NCI-H1417 treated with DMSO at 0.1 percent for 48 hours (cell line): ENCODE results near the gene CFAP58.

Experiments
- DNase-seq: peaks from one replicate; lab custom pipeline; 2025; lab: John Stamatoyannopoulos, UW

Gene CFAP58, protein sequence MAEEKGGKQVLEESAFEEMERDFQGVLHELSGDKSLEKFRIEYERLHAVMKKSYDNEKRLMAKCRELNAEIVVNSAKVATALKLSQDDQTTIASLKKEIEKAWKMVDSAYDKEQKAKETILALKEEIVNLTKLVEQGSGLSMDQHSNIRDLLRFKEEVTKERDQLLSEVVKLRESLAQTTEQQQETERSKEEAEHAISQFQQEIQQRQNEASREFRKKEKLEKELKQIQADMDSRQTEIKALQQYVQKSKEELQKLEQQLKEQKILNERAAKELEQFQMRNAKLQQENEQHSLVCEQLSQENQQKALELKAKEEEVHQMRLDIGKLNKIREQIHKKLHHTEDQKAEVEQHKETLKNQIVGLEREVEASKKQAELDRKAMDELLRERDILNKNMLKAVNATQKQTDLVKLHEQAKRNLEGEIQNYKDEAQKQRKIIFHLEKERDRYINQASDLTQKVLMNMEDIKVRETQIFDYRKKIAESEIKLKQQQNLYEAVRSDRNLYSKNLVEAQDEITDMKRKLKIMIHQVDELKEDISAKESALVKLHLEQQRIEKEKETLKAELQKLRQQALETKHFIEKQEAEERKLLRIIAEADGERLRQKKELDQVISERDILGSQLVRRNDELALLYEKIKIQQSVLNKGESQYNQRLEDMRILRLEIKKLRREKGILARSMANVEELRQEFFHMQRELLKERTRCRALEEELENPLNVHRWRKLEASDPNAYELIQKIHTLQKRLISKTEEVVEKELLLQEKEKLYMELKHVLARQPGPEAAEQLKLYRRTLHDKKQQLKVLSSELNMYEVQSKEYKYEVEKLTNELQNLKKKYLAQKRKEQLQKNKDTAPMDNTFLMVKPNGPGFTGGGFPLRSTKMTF

DNA sequence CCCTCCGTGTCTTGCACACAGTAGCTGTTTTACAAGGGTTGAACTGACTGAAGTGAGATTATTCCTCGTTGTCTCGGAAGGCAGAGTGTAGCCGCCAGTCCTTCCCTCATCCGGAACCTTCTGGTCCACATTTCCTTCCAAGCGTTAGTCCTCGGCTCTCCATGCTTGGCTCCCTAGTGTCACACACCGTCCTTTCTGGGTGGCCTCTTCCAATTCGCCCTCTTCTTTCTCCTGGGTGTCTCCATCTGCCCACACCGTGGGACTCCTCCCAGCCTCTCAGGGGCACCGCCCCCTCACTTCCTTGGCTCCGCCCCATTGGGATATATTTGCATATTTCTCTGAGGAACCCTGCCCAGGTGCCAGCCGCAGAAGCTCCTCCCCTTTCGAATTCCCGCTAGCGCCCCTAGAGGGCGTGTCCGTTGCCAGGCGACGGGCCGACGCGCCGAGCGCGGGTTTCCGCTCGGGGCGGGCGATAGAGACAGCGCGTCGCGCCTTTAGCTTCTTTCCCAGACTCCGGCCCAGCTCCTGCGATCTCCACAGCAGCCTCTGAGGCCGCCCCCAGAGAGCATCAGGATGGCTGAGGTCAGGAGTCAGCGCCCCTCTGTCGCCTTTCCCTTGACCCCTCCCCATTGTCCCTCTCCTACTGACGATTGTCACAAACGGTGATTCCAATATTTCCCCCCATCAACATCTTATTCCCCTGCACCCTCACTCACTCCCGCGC, at the start of gene CFAP58:
CFAP58 (plus strand) TSS at position 509 of the 724 bp plus-strand sequence; CDS start at position 574, 65 bp downstream.
- peak; percentile 58 for DNase-seq

DNA sequence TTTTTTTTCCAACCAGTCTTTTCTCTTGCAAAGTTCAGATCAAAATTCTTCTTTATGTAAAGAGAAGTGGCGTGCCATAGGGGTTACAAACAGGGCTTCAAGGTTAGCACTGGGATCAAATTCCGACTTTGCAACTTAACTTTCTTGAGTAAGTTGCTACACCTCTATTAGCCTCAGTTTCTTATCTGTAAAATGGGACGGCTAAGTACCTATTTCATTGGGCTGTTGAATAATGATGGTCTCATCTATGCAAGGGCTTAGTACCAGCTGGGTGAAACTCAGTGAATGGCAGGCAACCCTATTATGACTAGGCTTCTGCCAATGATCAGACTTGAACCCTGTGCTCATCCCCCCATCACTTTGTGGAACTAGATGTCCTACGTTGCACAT, 49.3 kb upstream of the CFAP58 start:
- no peak for DNase-seq

DNA sequence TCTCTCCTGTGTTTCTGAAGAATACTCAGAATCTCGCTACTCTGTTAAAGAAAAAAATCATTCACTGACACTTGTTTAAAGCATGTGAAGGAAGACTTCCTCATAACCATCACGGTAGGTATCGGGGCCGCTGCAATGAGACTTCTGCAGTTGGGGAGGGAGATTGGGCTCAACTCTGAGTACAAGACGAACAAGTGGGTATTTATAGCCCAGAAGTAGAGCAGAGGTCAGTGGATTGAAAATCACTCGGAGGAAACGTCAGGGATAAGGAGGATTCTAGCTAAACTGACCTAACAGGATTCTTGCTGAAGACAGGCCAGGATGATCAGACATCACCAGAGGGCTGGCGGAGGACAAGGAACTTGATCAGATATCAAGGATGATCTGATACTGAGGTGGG, 48.7 kb upstream of the CFAP58 start:
- DNase-seq: no peak

DNA sequence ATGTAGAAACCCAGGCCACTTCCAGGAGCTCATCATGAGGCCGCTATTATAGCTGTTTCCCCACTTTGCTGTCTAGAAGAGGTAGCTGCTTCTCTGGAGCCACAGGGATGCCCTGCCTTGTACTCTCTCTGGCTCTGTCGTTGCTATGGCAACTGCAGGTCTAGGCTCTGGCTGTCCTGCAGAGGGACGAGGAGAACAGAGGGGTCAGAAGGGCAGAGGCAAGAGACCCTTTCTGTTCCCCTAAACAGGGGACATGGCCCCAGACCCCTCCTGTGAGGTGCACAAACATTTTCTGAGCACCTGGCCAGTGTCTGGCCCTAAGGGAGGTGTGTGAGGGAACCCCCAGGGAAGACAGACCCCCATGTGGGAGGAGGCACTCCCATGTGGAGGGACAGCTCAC, 46.7 kb upstream of the CFAP58 start:
- no peak for DNase-seq

DNA sequence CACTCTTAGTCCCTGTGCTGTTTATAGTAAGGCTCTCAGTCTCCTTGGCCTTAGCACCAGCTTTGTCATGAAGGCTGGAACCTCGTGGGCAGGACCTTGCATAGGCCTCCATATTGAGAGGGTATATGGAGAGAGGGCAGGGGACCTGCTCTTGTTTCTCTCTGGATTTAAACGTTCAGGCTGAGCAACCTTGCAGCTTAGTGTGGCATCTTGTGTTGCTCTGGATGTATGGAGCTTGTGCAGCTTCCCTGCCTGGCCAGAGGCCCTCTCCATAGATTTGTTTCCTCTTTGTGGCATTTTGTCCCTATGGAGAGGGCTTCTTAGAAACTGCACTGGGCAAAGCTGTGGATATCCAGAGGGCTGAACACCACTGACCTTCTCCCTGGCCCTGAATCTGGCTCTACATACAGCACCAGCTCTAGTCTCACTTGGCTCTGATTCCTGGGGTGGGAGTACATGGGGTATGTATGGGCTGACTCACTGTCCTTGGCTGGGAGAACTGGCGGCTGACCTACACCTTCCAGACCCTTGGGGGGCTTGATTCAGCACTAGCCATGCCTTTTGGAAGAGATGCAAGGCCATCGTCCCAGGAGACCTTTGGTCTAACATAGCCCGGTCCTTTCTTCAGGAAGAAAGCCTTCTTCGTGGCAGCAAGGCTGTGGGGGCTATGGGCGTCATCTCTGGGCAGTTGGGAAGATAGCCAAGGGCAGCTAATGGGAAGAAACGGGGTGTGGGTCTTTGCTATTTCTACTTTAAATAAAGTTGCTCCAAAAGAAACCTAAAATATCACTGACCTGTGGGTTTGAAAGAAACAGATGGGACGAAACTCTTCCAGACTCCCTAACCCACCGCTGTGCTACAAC, 45.8 kb upstream of the CFAP58 start:
- no peak for DNase-seq

DNA sequence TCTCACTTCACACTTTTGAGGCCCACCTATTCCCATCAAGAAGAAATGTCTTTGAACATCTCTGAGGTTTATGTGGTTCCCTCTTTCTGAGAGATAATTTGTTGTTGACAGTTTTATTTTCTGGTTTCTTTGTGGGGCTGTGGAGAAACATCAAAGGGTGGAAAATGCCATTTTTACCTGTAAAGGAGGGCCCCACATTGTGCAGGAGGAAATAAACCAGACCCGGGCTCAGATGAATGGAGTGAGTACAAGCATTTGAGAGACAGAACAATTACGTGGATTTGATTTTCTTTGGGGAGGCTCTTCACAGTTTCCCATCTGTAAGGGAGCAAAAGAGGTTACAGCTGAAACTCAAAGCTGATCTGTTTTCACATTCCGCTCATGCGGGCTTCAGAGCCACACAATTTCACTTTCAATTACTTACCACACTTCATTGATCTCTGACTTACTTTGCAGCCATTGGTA, 45.2 kb upstream of the CFAP58 start:
- no peak for DNase-seq

DNA sequence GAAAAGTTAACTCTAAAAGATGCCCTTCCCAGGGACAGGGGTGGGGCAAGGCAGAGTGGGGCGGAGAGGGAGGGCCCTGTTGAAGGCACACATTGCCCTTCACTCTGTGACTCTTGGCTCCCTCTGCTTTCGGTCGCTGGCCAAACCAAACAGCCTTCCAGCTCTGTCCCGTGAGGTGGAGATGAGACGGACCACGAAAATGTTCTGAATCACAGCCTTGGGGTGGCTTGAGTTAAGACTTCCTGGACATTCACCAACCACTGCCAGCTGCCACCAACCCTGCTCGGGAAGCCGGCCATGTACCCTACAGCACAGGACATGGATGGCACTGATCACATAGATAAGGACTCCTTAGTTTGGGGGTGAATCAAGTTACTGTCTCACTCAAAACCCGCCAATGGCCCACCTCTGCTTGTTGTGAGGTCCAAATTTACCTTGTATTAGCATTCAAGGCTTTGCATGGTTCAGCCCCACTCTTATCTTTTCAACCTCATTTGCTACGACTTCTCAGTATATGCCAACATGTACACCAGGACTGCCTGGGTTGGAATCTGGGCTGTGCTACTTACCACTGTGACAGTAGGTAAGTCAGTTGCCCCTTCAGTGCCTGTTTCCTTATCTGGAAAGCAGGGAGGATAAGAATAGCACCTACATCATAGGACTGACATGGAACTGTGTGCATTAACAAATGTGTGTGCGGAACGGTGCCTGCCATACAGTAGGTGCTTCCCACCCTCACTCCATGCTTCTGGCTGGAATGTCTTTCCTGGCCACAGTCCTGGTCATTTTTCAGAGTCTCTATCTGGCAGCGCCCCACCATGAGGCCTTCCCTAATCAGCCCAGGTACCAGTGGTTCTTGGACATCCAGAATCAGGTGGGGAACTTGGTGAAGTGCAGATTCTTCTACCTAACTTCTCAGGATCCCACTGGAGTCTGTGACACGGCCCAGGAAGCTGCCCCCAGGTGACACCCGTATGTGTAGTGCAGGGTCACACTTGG, 43.4 kb upstream of the CFAP58 start:
- no peak for DNase-seq

DNA sequence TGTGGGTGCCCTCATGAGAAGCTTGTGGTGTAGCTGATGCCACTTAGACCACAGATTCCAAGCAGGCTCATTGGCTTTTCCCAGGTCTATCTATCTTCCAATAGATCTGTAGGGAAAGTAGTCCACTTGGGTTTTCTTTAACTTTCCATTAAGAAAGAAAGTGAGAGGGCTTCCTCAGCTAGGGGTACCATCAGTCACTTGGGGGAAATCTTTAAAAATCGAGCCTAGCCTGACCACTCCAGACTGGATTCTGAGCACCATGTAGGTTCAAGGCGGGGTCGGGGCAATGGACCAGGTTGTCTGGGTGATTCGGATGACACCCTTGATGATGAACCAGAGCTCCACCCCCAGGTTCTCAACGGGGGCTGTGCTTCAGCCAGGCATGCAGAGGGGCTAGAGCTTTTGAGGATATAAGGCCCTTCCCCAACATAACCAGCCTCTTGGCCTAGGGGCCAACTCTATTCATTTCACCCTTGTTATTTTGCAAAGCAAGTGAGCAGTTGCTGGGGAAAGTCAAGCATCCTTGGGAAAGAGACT, 42.4 kb upstream of the CFAP58 start:
- DNase-seq: no peak

DNA sequence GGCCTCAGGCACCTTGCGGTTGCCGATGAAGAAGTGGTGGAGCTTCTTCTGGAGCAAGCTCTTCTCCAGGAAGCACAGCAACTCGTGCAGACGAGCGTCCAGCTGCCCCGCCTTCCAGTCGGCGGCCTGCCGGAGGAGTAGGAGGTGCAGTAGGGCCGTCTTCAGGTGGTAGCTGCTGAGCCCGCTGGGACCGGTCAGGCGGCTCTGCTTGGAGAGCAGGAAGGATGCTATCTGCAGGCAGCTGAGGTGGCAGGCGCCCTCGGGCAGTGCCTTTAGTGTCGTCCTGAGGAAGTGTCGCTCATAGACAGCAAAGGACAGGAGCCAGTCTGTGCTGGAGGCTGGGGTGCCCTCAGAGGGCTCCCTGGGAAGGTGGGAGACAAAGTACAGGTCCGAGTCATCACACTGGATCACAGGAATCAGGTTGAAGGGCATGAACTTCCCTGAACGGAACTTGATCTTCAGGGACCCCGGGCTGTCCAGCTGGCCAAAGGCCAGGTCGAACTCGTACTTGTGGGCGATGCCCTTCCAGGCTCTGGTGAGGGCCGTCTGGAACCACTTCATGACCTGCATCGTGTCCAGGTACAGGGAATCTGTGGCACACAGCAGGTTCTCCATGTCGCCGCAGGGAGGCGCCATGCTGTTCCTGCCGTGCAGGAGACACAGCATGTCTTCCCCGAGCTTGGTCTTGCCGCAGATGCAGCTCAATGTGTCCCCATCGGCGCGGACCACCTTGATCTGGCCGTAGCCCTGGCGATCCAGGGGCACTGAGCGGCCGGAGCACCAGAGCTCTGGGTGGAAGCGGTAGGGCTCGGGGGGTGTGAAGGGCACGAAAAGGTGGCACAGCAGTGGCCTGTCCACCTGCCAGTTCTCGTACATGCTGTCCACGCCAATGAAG, 38.8 kb upstream of the CFAP58 start:
- DNase-seq: no peak

DNA sequence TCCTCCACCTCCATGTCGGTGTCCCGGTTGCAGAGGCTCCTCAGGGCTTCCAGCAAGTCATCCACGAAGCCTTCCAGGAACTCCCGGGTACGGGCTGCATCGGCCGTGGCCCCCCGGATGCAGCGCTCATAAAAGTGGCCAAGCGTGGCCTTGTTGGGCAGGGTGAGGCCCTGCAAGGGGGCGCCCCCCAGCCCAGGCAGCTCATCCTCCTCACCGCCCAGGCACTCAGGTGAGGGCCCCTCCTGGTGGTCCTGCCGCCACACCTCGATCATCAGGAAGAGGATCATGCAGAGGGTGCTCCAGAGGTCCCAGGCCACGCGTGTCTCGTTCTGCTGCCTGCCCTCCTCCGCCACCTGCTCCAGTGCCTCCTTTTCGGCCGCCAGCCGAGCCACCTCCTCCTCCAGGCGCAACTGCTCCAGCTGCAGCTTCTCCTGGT, 38.1 kb upstream of the CFAP58 start:
- no peak for DNase-seq

DNA sequence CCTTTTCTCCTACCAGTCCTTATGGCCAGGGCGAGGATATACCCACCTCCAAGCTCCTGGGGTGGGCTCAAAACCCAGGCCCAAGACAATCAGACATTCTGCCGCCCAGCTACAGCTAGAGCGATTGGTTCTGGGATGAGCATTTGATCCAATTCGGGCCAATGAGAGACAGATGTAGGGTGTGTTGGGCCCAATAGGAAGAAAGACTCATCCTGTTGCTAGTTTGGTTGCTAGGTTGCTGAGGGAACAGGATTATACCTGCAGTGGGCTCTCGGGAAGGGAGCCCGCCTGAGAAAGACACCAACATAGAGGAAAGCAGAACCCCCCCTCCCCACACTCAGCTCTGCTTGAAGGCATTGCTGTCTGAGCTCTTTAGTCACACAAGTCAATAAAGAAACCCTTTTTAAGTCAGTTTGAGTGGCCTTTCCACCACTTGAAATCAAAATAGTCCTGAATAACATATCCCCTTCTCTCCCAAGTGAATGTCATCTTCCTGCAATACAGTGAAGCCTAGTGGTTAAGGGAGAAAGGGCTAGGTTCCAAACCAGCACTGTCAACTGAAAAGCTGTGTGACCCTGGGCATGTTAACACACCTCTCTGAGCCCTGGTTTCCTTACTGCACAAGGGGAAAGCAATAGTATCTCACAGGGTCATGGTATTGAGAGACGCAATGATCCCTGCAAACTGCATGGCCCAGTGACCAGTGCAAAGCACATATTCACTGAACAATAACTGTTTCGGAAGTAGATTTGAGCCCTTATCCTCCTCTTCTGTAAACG, 37.1 kb upstream of the CFAP58 start:
- DNase-seq: no peak

DNA sequence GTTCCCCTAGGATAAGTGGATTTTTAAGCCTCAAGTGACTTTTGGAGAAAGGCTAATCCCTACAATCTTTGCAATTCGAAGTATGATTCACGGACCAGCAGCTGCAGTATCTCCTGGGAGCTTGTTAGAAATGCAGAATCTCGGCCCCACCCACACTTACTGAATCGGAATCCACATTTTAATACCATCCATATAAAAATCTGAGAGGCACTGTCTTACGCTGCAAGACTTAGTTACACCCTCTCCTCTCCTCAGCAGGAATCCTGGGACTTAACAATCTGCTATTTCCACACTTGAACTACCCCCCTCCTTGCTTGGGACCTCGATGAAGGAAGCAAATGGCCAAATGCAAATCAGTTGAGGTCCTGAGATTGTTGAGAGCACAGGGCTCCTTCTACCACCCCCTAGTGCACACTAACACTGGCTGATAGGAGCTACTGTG, 36.3 kb upstream of the CFAP58 start:
- no peak for DNase-seq

DNA sequence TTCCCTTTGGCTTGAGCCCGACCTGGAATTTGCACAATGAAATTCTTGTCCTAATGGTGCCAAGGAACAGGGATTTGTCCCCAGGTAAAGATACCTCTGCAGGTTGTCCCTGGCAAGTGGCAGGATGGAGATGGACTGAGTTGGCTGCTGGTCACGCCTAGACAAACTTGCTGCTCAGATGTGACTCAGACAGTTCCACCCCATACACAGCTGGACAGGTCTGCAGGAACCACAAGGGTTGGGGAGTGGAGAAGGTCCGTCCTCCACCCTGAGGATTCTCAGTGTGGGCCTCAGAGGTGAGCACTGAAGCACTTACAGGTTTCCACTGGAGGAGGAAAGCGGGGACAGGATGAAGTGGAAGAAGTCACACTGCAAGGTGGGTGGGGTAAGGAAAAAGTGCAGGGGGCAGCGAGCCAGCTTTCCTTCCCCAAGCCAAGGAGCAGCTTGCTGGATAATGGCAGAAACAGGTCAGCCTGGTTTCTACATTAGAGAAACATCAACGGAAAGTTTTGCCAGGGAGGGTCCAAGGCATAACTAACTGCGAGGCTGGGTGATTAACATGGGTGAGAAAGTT, 35.8 kb upstream of the CFAP58 start:
- no peak for DNase-seq

DNA sequence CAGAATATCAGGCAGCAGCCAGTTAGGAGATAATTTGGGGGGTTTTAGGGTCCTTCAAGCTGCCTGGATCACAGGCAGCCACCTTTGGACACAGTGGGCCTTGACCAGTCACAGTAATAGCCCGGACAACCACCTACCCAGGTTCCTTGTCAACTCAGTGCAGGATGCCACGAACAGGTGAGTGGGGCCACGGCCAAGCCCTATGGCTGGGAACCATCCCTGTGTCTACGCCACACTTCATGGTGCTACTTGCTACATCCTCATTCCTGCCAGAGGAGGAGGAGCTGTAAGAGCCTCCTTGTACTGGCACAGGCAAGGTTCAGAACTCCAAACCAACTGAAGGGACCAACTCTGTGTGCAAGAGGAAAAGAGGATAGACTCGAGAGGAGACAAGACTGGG, 35.3 kb upstream of the CFAP58 start:
- no peak for DNase-seq

DNA sequence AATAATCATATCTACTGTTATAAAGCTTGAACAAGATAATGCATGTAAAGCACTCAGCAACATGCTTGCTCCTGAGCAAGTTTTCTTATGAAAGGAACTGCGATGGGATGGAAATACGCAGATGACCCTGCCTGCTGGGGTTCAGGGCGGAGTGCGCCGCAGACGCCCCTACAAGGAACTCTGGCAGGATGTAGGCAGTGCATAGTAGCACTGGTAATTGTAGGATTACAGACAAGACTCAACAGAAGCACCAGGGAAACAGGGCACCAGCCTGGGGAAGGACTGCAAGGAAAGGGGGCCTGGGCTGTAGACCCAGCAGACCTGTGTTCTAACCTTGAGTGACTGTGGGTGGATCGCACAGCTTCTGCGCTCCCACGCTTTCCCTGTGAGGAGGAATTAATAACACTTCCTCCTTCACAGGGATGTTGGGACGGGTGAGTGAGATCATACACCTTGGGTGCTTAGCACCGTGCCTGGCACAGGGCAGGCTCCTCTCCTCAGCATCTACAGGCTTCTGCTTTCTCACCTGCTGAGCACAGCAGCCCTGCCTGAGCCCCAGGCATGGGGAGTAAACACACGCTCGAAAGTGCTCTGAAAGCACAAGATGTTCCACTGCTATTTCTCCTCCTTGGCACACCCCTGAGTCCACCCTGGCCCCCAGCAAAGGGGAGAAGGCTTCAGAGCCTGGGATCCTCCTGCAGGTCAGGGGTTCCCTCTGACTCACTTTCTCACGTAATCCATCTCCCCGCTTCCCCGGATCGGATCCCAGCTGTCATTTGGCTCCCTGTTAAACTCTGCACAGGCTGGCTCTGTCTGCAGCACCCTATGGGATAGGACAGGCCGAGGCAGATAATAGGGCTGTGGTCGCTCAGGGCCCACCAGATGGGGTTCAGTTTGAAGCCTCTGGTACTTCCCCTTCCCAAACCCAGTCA, 34.6 kb upstream of the CFAP58 start:
- no peak for DNase-seq

DNA sequence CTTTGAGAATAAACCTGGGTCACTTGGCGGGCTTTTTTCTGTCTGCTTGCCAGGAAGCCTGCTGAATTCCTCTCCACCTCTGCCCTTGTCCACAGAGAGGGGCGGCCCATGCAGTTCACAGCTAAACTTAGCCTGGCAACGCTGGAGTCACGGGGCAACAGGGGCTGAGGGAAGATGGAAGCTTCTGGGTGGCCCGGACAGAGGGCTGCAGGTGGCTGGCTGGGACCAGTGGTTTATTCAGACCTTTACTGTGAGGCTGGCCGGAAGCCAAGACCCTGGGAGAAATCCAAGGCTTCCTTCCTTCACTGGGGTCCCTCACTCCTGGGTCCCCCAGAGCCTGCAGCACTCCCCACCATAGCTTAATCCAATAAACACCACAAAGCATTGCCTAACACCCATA, 32.4 kb upstream of the CFAP58 start:
- no peak for DNase-seq
